Mononuclear cell (primary cell): Measurements from ENCODE around the gene MORC1. TPM values are rescaled to one million over a fixed set of nuclear protein-coding genes. Genes with fewer than 3 reads are reported as not detected.
"Not testable (repeated sequence)": the region's sequence is repeated elsewhere in the genome, so short reads cannot be mapped to it uniquely, and the experiment has no call there.

ENCODE experiments used
- H3K27me3 ChIP-seq: 2 replicates; pipeline ENCODE4 v1.6.0; 2011; ENCODE audit warnings: low read length, control low read depth; ENCODE audit not compliant: insufficient read depth
- H3K4me1 ChIP-seq: 2 replicates; pipeline ENCODE4 v1.5.1; 2011; ENCODE audit warnings: mild to moderate bottlenecking, low read length, control low read depth; ENCODE audit not compliant: insufficient read depth
- H3K4me3 ChIP-seq: 2 replicates; pipeline ENCODE4 v1.5.1; 2011; ENCODE audit warnings: mild to moderate bottlenecking, low read length, moderate library complexity
- H3K9me3 ChIP-seq: 2 replicates; pipeline ENCODE4 v1.5.1; 2011; ENCODE audit warnings: low read depth, mild to moderate bottlenecking, control low read depth, low read length
- total RNA-seq: library from RNA; depleted of rRNA; stranded (reverse); fragments of >200 nt; gene quantifications from one replicate; pipeline ENCODE4 v1.2.3, GENCODE V29; 2012

MORC1 gene
- total RNA-seq = 0.84 TPM

GRCh38 chr3:109117939-109118338 lies at the start of gene MORC1:
Gene MORC1 (minus strand): TSS chr3:109118134. CDS start chr3:109118059, 75 bp downstream.
- Histone ChIP-seq H3K4me3 (no peak within 1 kb of the TSS), H3K4me1 (peaks cover 5% of the 10 kb centered on the region), H3K27me3 (no peaks in the 10 kb centered on the region), H3K9me3 (no peaks in the 10 kb centered on the region)

- Histone ChIP-seq H3K27me3 (no peaks in the 10 kb centered on the region), H3K4me1 (no peaks in the 10 kb centered on the region), H3K9me3 (no peaks in the 10 kb centered on the region), H3K4me3 (no peak overlapping the region)
These were observed 48.0 kb upstream of the MORC1 start for GRCh38 chr3:109165905-109166304.

DNA sequence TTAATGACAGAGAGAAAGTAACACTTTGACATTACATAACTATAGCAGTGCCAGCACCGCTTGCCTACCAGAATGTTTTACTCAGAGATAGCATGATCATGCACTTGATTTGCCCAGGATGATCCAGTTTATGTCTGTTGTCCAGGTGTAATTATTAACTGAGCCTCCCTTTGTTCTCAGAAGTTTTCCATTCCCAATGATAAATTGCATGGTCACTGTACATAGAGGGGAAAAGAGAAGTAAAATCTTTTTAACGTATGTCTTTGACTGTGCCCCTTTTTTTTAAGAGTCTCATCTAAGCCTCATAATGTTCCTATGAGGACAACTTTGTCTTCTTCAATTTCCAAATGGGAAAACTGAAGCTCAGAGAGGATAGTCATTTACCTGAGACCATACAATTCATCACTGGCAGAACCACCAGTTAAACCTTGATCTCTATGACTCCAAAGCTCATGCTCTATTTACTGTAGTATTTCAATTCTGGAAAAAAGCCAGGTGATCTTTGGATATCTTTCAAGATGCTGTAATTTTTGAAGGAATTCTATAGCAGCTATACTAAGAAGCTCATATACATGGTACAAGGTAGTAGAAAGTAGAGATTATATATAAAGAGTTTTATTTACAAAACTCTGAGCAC lies 43.7 kb upstream of the MORC1 start:
- no peaks in the 10 kb centered on the region for H3K27me3 ChIP-seq
- H3K4me1 ChIP-seq = no peaks in the 10 kb centered on the region
- H3K9me3 ChIP-seq = no peaks in the 10 kb centered on the region

DNA sequence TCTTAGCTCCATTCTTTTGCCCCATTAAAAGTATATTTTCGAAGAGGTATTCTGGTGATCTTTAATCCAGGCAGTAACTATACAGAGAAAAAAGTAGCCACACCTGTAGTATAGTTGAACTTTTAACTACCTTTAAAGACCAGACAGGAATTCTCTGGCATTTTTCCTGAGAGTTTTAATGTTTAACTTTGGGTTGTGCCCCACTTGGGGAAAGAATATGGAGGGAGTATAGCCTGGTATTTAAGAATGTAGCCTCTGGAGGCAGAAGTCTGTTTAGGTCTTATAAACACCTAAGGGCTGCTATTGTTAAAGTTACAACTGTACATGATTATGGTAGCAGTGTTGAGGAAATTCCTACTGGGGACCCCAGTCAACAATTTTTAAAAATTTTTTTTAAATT lies 37.9 kb upstream of the MORC1 start:
- Histone ChIP-seq H3K4me3 (no peak overlapping the region), H3K27me3 (no peaks in the 10 kb centered on the region)

More for the DNA sequence above, 43.7 kb upstream of the MORC1 start:
- H3K4me3 ChIP-seq = no peak overlapping the region

DNA sequence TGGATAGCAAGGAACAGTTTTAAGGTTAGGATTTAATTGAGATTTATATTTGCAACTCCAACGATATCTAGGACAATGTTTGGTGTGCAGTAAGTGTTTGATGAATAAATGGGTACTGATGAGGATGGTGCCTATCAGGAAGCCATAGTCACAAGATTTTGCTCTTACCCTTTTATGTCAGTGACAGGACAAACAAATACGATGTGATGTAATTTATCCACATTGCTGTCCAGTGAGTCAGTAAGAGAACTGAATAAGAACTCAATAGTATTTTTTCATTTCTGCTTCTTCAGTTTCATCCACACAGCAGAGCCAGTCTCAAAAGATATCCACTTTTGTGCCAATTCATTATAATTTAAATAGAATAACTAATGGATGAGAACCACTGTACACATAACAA lies 37.0 kb upstream of the MORC1 start:
- Histone ChIP-seq H3K27me3 (no peaks in the 10 kb centered on the region), H3K9me3 (no peaks in the 10 kb centered on the region), H3K4me1 (no peaks in the 10 kb centered on the region), H3K4me3 (no peak overlapping the region)

More for the DNA sequence above, 37.9 kb upstream of the MORC1 start:
- H3K4me1 ChIP-seq = no peaks in the 10 kb centered on the region
- H3K9me3 ChIP-seq = no peaks in the 10 kb centered on the region

GRCh38 chr3:109152320-109152719 lies 34.4 kb upstream of the MORC1 start:
- no peaks in the 10 kb centered on the region for H3K27me3 ChIP-seq
- H3K4me3 ChIP-seq = no peak overlapping the region
- H3K4me1 ChIP-seq = no peaks in the 10 kb centered on the region
- no peaks in the 10 kb centered on the region for H3K9me3 ChIP-seq

- no peaks in the 10 kb centered on the region for H3K27me3 ChIP-seq
- no peaks in the 10 kb centered on the region for H3K9me3 ChIP-seq
- no peaks in the 10 kb centered on the region for H3K4me1 ChIP-seq
- no peak overlapping the region for H3K4me3 ChIP-seq
These were observed 31.1 kb upstream of the MORC1 start for GRCh38 chr3:109149078-109149477.

DNA sequence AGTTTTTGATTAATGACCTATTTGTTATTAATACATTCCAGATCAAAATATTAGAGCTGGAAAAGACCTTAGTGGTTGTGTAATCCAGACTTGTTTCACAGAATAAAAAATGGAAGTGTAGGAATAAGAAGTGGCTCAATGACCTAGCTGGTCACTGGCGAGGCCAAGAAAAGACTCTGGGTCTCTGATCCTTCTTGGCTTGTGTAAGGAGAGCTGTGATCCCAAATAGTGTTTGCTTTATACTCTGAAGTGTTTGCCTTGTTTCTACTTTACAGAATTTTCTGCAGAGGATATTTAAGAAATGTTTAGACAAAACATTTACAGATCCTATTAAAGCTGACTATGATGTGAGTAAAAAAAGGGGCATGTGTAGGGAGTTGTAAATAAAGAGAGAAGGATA lies 25.7 kb upstream of the MORC1 start:
- H3K4me1 ChIP-seq = no peaks in the 10 kb centered on the region
- no peaks in the 10 kb centered on the region for H3K27me3 ChIP-seq
- no peaks in the 10 kb centered on the region for H3K9me3 ChIP-seq
- H3K4me3 ChIP-seq = no peak overlapping the region

DNA sequence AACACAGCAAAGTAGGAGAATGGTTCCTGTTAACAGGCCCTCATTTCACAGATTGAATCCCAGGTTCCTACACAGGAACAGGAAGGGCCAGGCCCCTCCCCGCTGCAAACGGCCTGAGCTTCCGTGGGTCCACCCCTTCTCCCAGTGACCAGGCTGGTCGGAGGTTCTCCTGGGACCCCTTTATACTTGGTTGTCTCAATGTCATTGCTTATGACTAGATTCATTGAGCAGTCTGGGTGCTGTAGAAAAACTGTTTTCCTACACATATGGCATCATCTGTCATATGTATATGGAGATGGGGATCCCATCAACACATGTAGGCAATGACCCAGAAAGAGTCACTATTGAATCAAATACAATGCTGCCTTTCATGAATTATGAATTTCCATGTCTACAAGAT lies 22.4 kb upstream of the MORC1 start:
- Histone ChIP-seq H3K4me1 (no peaks in the 10 kb centered on the region), H3K9me3 (no peaks in the 10 kb centered on the region), H3K27me3 (no peaks in the 10 kb centered on the region), H3K4me3 (no peak overlapping the region)

GRCh38 chr3:109137761-109138160 lies 19.8 kb upstream of the MORC1 start:
- Histone ChIP-seq H3K4me1 (no peaks in the 10 kb centered on the region), H3K9me3 (no peaks in the 10 kb centered on the region), H3K27me3 (no peaks in the 10 kb centered on the region), H3K4me3 (no peak overlapping the region)

DNA sequence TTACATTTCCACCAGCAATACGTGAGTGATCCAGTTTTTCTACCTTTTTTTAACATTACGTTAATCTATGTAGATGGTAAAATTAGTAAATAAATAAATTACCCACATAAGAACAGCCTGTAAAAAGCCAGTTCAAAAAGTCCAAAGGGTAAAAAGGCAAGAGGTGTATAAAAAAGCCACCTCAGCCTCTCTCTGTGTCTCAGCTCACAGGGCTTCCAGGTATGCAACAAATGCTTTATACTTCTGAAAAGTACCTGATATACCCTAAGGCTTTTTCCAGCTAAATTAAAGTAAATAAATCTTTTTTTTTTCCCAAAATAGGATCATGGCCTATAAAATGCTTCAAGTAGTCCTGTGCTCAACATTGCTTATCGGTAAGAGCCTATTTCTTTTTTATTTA lies 18.6 kb upstream of the MORC1 start, which contains the start of gene C3orf85:
Gene C3orf85, plus strand, starts transcription at position 197 of the 400 bp plus-strand sequence. Its CDS starts 129 bp downstream, at position 326.
- no peaks in the 10 kb centered on the region for H3K27me3 ChIP-seq
- H3K9me3 ChIP-seq = no peaks in the 10 kb centered on the region
- H3K4me1 ChIP-seq = no peaks in the 10 kb centered on the region
- H3K4me3 ChIP-seq = no peak within 1 kb of the TSS

DNA sequence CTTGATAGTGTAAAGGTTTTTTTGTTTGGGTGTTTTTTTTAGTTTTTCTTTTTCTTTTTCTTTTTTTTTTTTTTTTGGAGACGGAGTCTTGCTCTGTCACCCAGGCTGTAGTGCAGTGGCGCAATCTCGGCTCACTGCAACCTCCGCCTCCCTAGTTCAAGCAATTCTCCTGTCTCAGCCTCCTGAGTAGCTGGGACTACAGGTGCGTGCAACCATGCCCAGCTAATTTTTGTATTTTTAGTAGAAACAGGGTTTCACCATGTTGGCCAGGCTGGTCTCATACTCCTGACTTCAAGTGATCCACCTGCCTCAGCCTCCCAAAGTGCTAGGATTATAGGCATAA lies 15.5 kb upstream of the MORC1 start:
- H3K27me3 ChIP-seq, H3K4me3 ChIP-seq, H3K4me1 ChIP-seq, H3K9me3 ChIP-seq: not testable (repeated sequence)

DNA sequence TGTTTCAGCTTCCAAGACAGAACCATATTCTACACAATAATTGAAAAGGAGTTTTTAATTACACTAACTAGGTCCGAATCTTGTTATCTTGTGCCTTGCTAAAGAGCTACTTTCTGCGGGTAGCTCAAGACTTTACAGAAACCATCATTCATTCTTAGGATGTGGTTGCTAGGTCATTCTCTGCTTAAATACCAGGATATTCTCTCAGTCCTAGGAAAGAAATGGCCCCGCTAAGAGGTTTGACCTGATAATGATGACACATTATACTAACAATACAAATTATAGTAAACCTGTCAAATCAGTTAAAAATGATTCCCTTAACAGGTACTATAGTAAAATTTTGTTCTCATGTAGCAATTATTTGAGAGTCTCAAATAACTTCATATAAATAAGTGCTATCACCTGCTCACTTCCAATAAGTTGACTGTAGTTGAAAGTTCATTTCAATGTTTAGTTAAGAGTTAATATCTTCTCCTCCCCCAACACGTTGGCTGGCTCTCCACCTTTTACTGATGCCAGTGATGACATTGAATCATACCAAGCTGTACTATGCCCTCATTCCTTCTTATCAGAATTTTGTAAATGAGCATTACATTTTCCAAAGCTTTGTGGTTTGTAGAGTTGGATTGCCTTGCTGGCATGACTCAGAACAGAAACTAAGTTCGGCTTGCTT lies 15.0 kb upstream of the MORC1 start:
- Histone ChIP-seq H3K4me1 (no peaks in the 10 kb centered on the region), H3K4me3 (no peak overlapping the region), H3K9me3 (no peaks in the 10 kb centered on the region), H3K27me3 (no peaks in the 10 kb centered on the region)

DNA sequence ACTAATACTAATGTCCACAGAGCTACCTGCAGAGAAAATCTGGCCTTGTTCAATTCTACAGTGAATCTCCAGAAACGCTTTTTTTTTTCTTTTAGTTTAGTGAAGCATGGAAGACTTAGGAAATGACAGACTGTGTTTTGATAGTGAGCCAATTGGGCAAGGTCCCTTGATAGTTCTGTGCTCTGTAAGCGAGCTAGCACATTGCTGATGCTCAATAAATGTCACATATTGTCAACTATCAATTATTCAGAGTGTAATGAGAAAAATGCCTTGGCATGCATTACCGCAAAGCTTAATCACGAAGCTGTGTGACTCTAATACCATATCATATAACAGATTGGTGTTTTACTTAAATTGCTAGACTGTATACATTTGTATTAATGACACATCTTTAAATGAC lies 13.3 kb upstream of the MORC1 start:
- Histone ChIP-seq H3K4me1 (no peaks in the 10 kb centered on the region), H3K9me3 (no peaks in the 10 kb centered on the region)

DNA sequence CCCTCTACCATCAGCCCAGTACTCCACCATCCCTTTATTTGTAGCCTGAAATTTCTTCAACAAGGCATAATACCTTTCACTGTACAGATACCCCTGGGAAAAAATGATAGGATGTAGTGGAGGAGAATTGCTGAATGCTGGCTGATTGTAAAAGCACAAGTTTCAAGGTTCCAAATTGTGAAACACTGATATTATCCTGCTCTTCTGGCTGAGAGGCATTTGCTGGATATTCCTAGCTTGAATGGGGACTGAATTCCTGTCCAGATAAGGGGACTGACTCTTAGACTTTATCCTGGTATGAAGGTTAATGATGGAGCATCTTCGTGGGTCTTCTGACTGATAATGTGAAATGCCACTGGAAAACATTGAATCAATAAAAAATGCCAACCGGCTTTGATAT lies 9.6 kb upstream of the MORC1 start:
- H3K4me3 ChIP-seq = no peak overlapping the region
- no peaks in the 10 kb centered on the region for H3K9me3 ChIP-seq
- peaks cover 4% of the 10 kb centered on the region for H3K4me1 ChIP-seq
- no peaks in the 10 kb centered on the region for H3K27me3 ChIP-seq

More for the DNA sequence above, 13.3 kb upstream of the MORC1 start:
- Histone ChIP-seq H3K27me3 (no peaks in the 10 kb centered on the region), H3K4me3 (no peak overlapping the region)

DNA sequence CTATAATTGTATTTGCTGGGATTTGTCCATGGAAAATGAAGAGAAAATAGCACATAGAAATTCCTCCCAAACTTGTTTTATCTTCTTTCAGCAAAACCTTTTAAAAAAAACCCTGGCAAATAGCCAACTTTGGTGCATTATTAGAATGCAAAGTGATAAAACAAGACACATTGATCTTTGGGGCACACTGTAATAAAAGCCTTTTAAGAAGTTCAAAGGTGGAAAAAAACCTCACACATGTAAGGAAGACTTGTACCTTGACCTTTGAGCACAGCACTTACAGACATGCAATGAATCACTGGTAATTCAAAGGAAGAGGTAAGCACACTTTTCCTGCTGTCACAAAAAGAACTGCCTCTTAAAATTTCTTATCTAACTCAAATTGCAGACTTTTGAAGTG lies 8.0 kb upstream of the MORC1 start:
- no peaks in the 10 kb centered on the region for H3K27me3 ChIP-seq
- H3K9me3 ChIP-seq = no peaks in the 10 kb centered on the region
- H3K4me1 ChIP-seq = peaks cover 5% of the 10 kb centered on the region
- no peak overlapping the region for H3K4me3 ChIP-seq
